Coronary artery (tissue), 2 donors: ENCODE measurements around the gene SCTR.

Experiments used
- DNase-seq: peaks from one replicate; pipeline ENCODE4 v3.0.0-alpha.2; 2017; ENCODE audit warnings: low spot score
- H3K27ac ChIP-seq, 2 donors: fragments of 200-600 bp; sonication (generic); one replicate each; pipeline ENCODE4 v1.5.1; 2016 to 2019
- H3K4me3 ChIP-seq: fragments of 200-600 bp; sonication (generic); 2 replicates; pipeline ENCODE4 v1.5.1; 2016; ENCODE audit warnings: mild to moderate bottlenecking, moderate library complexity
- CTCF ChIP-seq: fragments of 200-600 bp; sonication (generic); IDR thresholded peaks from one replicate; pipeline ENCODE4 v1.5.1; 2019; ENCODE audit warnings: antibody characterized with exemption

Gene SCTR

GRCh38 chr2:119541476-119541875 lies 17.2 kb upstream of the SCTR start:
- H3K4me3 ChIP-seq: no peak overlapping the region
- TF ChIP-seq CTCF: no peak
- H3K27ac ChIP-seq: no peak overlapping the region
- no peak for DNase-seq

- no peak overlapping the region for H3K4me3 ChIP-seq
- no peak for TF ChIP-seq CTCF
- DNase-seq: no peak
- H3K27ac ChIP-seq: no peak overlapping the region
Measured at GRCh38 chr2:119537792-119538191, 13.5 kb upstream of the SCTR start.

GRCh38 chr2:119536707-119537106 lies 12.4 kb upstream of the SCTR start:
- no peak for DNase-seq
- no peak for TF ChIP-seq CTCF
- no peak overlapping the region for H3K27ac ChIP-seq
- H3K4me3 ChIP-seq: no peak overlapping the region

GRCh38 chr2:119536211-119536610 lies 11.9 kb upstream of the SCTR start:
- Histone ChIP-seq H3K4me3 (no peak overlapping the region), H3K27ac (no peak overlapping the region)
- TF ChIP-seq CTCF: no peak
- no peak for DNase-seq

GRCh38 chr2:119533560-119533959 lies 9.3 kb upstream of the SCTR start:
- no peak overlapping the region for H3K27ac ChIP-seq
- no peak for TF ChIP-seq CTCF
- no peak for DNase-seq
- no peak overlapping the region for H3K4me3 ChIP-seq

- Histone ChIP-seq H3K4me3 (no peak overlapping the region), H3K27ac (no peak overlapping the region)
- DNase-seq: no peak
- TF ChIP-seq CTCF: no peak
Measured at GRCh38 chr2:119531292-119531691, 7.0 kb upstream of the SCTR start.

GRCh38 chr2:119527999-119528398 lies 3.7 kb upstream of the SCTR start:
- no peak for TF ChIP-seq CTCF
- no peak overlapping the region for H3K4me3 ChIP-seq
- no peak overlapping the region for H3K27ac ChIP-seq
- DNase-seq: no peak
